Small intestine (tissue), 16 donors: ENCODE measurements around the gene SERPINA1. TPM values are rescaled to one million over a fixed set of nuclear protein-coding genes. Genes with fewer than 3 reads are reported as not detected.
A peak's percentile ranks its signal among the peaks of the same experiment; 100 is the strongest.

Source experiments
- DNase-seq, 2 donors: peaks; one replicate each; pipeline versions ENCODE4 v3.0.0 to v3.0.0-alpha.2; 2013
- FAIRE-seq: peaks from 2 replicates; lab custom pipeline; 2012; peaks lifted over from hg19 to GRCh38; lab: Jason Lieb, UNC
- H3K27ac ChIP-seq, 3 donors: one replicate each; pipeline ENCODE4 v1.5.1; 2013; ENCODE audit warnings: low read length in 2 of 3, mild to moderate bottlenecking in 2 of 3, control low read depth in 1 of 3, inconsistent platforms in 1 of 3, low read depth in 1 of 3, moderate library complexity in 1 of 3
- H3K27me3 ChIP-seq, 3 donors: one replicate each; pipeline ENCODE4 v1.6.1; 2013; ENCODE audit warnings: low read length in 3 of 3, inconsistent platforms in 1 of 3; ENCODE audit not compliant: control insufficient read depth in 3 of 3, insufficient read depth in 3 of 3
- H3K36me3 ChIP-seq, 3 donors: one replicate each; pipeline ENCODE4 v1.6.1; 2013; ENCODE audit warnings: low read length in 3 of 3, inconsistent platforms in 1 of 3, low read depth in 1 of 3, mild to moderate bottlenecking in 1 of 3, moderate library complexity in 1 of 3; ENCODE audit not compliant: control insufficient read depth in 3 of 3, insufficient read depth in 2 of 3
- H3K4me1 ChIP-seq, 3 donors: one replicate each; pipeline ENCODE4 v1.6.1; 2013; ENCODE audit warnings: low read length in 2 of 3, inconsistent platforms in 1 of 3, low read depth in 1 of 3, mild to moderate bottlenecking in 1 of 3, moderate library complexity in 1 of 3; ENCODE audit not compliant: control insufficient read depth in 3 of 3, insufficient read depth in 2 of 3
- H3K4me3 ChIP-seq, 3 donors: one replicate each; pipeline ENCODE4 v1.5.1; 2013; ENCODE audit warnings: low read length in 3 of 3, control low read depth in 1 of 3, inconsistent platforms in 1 of 3, low read depth in 1 of 3, mild to moderate bottlenecking in 1 of 3, moderate library complexity in 1 of 3
- H3K9me3 ChIP-seq, 2 donors: one replicate each; pipeline ENCODE4 v1.6.1; 2013; ENCODE audit warnings: low read depth in 1 of 2, low read length in 1 of 2; ENCODE audit not compliant: control insufficient read depth in 2 of 2, insufficient read depth in 1 of 2
- WGBS, 3 donors: extraction: QIAGEN DNeasy Blood & Tissue Kit; methylation state at CpG; one replicate each; pipeline ENCODE4 v1.1.7; 2013; 5-methylcytosine and 5-hydroxymethylcytosine counted together
- long read RNA-seq, 10 donors: transcript quantifications; one replicate each; lab custom pipeline, GENCODE V29; 2026
- polyA plus RNA-seq, 4 donors: library from polyadenylated mRNA; stranded (reverse) in 3 of 4; unstranded in 1 of 4; fragments of 200-250 nt in 3 of 4; fragments of 120-200 nt in 1 of 4; gene quantifications; one replicate each; pipeline versions ENCODE4 v1.2.1 to v1.2.3, GENCODE V29; 2013
- donor health status: healthy with polysubstance abuse.
- donor health status: control.
- donor health status: control.
- donor health status: Bipolar disorder and iron deficiency.
- donor health status: healthy.

SERPINA1 gene
- 1,000 to 10,000 TPM in 1 of 4 donors, 100 to 1,000 TPM in 3; 204 to 3,497 (median 330) TPM for polyA plus RNA-seq
- long read RNA-seq, donor 1 = 0 reads
- long read RNA-seq, donor 2, transcript SERPINA1-202 (5 exons, 1,622 nt) = major isoform, 304 of 555 reads
- long read RNA-seq, donor 2, partial matches to known transcripts = 240 of 555 reads
- long read RNA-seq, donor 2, other reads (novel, unspliced or antisense) = 8 of 555 reads
- long read RNA-seq, donor 3, transcript SERPINA1-204 (4 exons, 1,450 nt) = minor isoform, 8 of 955 reads
- long read RNA-seq, donor 3, transcript SERPINA1-202 (5 exons, 1,622 nt) = major isoform, 274 of 955 reads
- long read RNA-seq, donor 3, partial matches to known transcripts = 671 of 955 reads
- long read RNA-seq, donor 3, other reads (novel, unspliced or antisense) = 0 of 955 reads
- long read RNA-seq, donor 4, partial matches to known transcripts = 0 of 3 reads
- long read RNA-seq, donor 4, other reads (novel, unspliced or antisense) = 0 of 3 reads
- long read RNA-seq, donor 5, transcript SERPINA1-202 (5 exons, 1,622 nt) = major isoform, 102 of 776 reads
- long read RNA-seq, donor 5, partial matches to known transcripts = 670 of 776 reads
- long read RNA-seq, donor 5, other reads (novel, unspliced or antisense) = 0 of 776 reads
- long read RNA-seq, donor 6, transcript SERPINA1-204 (4 exons, 1,450 nt) = minor isoform, 8 of 1,503 reads
- long read RNA-seq, donor 6, transcript SERPINA1-202 (5 exons, 1,622 nt) = major isoform, 871 of 1,503 reads
- long read RNA-seq, donor 6, partial matches to known transcripts = 597 of 1,503 reads
- long read RNA-seq, donor 6, other reads (novel, unspliced or antisense) = 25 of 1,503 reads
- long read RNA-seq, donor 7 = 0 reads
- long read RNA-seq, donor 8 = 0 reads
- long read RNA-seq, donor 9, transcript SERPINA1-204 (4 exons, 1,450 nt) = minor isoform, 5 of 386 reads
- long read RNA-seq, donor 9, transcript SERPINA1-202 (5 exons, 1,622 nt) = major isoform, 135 of 386 reads
- long read RNA-seq, donor 9, partial matches to known transcripts = 245 of 386 reads
- long read RNA-seq, donor 9, other reads (novel, unspliced or antisense) = 0 of 386 reads
- long read RNA-seq, donor 10, transcript SERPINA1-202 (5 exons, 1,622 nt) = major isoform, 205 of 568 reads
- long read RNA-seq, donor 10, partial matches to known transcripts = 351 of 568 reads
- long read RNA-seq, donor 10, other reads (novel, unspliced or antisense) = 5 of 568 reads

DNA sequence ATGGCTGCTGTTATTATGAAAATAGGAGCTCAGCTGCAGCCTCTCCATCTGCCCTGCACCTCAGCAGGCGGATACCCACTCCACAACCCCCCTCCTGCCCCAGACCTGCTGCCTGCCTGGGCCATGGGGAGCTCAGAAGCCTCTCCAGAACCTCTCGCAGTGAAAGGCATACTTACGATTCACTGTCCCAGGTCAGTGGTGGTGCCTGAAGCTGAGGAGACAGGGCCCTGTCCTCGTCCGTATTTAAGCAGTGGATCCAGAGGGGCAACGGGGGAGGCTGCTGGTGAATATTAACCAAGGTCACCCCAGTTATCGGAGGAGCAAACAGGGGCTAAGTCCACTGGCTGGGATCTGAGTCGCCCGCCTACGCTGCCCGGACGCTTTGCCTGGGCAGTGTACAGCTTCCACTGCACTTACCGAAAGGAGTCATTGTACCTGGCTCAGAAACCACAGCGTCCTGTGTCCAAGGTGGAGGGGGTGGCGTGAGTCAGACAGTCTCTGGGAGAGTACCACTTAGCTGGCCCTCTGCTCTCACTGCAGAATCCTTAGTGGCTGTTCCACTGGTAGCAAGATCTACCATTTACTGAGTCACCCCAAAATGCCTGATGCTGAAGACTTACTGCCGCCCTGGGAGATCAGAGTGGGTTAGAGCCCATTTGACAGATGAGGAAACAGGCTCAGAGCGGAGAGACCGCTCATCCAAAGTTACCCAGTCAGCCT, at the start of gene SERPINA1:
Gene SERPINA1 (minus strand): TSS at position 219 of the 720 bp plus-strand sequence. CDS start 5,365 bp downstream, outside the sequence.
- DNase-seq = peak; percentile 76 to 86
- peaks cover 0 to 13% (median 0%) of the 10 kb centered on the region in 3 donors for H3K36me3 ChIP-seq
- 36 to 68% (median 43%) methylated on average over 18 of the region's 18 CpGs for WGBS, 3 donors
- no peaks in the 10 kb centered on the region for H3K9me3 ChIP-seq
- no peak for FAIRE-seq
- no peaks in the 10 kb centered on the region for H3K27me3 ChIP-seq
- peak within 1 kb of the TSS; percentile 61 to 88 (median 84) for H3K27ac ChIP-seq
- H3K4me3 ChIP-seq = peak within 1 kb of the TSS in 2 of 3 donors; percentile 43 to 68
- peaks cover 0 to 47% (median 5%) of the 10 kb centered on the region in 3 donors for H3K4me1 ChIP-seq

DNA sequence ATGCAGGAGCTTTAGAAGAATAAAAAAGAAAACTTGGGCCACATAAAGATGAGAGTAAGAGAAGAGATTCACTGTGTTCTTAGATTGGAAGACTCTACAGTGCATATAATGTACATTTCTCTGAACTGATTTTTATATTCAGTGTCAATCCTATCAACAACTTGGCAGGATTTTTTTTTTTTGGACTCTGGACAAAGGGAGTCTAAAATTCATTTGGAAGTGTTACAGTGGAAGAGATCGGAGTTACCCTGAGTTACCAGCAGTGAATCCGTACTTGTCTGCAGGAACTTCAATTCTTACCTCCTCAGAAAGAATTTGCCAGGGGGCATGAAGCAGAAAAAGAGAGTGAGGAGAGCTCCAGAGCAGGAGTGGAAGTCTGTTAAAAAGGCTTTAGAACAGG, 40.2 kb upstream of the SERPINA1 start:
- FAIRE-seq (no peak), DNase-seq (no peak)
- H3K4me3 ChIP-seq = no peak overlapping the region
- no peak overlapping the region for H3K27ac ChIP-seq
- H3K4me1 ChIP-seq = no peaks in the 10 kb centered on the region
- 20 to 59% (median 33%) methylated on average over 2 of the region's 2 CpGs for WGBS, 3 donors
- H3K9me3 ChIP-seq = no peaks in the 10 kb centered on the region
- H3K27me3 ChIP-seq = no peaks in the 10 kb centered on the region
- H3K36me3 ChIP-seq = no peaks in the 10 kb centered on the region

- DNase-seq (no peak), FAIRE-seq (no peak)
- no peaks in the 10 kb centered on the region for H3K27me3 ChIP-seq
- WGBS, 3 donors = 74 to 78% (median 77%) methylated on average over 9 of the region's 9 CpGs
- H3K27ac ChIP-seq = no peak overlapping the region
- no peaks in the 10 kb centered on the region for H3K4me1 ChIP-seq
- no peak overlapping the region for H3K4me3 ChIP-seq
- no peaks in the 10 kb centered on the region for H3K36me3 ChIP-seq
- H3K9me3 ChIP-seq = no peaks in the 10 kb centered on the region
Observed at GRCh38 chr14:94427016-94427613, 38.7 kb upstream of the SERPINA1 start.

- Histone ChIP-seq H3K27ac (no peak overlapping the region), H3K4me3 (no peak overlapping the region), H3K27me3 (no peaks in the 10 kb centered on the region), H3K36me3 (no peaks in the 10 kb centered on the region), H3K4me1 (no peaks in the 10 kb centered on the region), H3K9me3 (no peaks in the 10 kb centered on the region)
- 33 to 71% (median 34%) methylated on average over 4 of the region's 4 CpGs for WGBS, 3 donors
- DNase-seq = no peak
- no peak for FAIRE-seq
Observed at GRCh38 chr14:94426526-94426925, 38.1 kb upstream of the SERPINA1 start.

DNA sequence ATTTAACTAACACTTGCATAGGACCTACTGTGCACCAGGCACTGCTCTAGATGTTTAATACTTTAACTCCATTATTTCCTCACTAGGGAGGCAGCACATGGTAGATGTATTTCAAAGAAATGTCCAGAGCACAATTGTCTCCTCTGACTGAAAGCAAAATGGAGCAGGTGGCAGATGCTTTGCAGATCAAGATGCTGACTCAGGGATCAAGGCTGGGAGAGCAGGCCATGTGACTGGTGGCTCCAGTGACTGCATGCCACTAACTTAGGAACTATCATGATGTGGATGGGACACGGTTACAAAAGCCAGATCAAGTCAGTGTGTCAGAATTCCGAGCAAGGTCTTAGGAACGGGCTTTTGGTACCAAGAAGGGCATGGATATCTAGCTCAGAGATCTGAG, 36.0 kb upstream of the SERPINA1 start:
- no peak overlapping the region for H3K27ac ChIP-seq
- no peaks in the 10 kb centered on the region for H3K36me3 ChIP-seq
- no peaks in the 10 kb centered on the region for H3K27me3 ChIP-seq
- FAIRE-seq = no peak
- no peaks in the 10 kb centered on the region for H3K4me1 ChIP-seq
- peaks cover 0 to 2% of the 10 kb centered on the region in 2 donors for H3K9me3 ChIP-seq
- DNase-seq = no peak
- no peak overlapping the region for H3K4me3 ChIP-seq
- WGBS, 3 donors = 57 to 78% (median 75%) methylated on average over 3 of the region's 3 CpGs

DNA sequence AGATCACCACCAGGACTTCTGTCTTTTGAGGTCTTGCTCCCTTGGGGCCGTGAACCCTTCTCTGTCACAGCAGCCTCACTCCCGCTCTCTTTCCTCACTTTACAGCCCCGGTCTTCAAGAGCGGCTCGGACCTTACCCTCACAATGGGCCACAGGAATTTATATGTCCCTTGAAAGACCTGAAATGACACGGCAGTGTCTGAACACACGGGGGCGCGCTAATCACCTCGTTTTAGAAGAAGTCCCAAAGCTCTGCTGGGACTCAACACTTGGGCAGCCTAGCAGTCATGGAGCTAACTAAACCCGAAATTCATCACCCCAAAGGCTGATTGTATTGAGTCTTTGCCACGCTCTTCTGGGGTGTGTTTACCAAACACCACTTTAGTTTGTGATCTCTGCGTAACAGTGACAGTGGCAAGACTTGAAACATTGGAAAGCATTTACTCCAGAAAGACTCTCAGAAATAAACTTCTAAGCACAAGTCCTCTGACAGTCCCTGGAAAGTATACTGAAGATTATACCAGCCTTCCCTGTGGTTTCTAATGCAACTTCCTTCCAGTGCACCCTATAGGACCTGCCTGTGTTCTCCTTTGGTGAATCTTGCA, 35.2 kb upstream of the SERPINA1 start:
- no peak for FAIRE-seq

DNA sequence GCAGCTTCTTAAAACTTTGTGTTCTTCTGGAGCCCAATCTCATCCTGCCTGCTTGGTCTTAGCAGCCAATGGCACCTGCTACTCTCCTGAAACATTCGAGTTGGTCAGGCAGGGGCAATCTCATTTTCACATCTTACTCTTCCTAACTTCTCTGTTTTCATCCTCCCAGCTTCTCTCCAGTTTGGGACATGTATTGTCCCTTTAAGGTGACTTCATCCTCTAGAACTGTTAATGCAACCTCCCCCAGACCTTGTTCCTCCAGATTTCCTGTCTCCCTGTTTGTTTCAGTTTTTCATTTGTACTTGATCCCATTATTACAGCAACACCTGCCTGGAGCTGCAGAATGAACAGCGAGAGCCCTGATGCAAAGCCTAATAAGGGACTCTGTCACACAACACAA, 32.9 kb upstream of the SERPINA1 start:
- Histone ChIP-seq H3K4me1 (no peaks in the 10 kb centered on the region), H3K36me3 (no peaks in the 10 kb centered on the region), H3K9me3 (peaks cover 0 to 7% of the 10 kb centered on the region in 2 donors), H3K4me3 (no peak overlapping the region), H3K27ac (no peak overlapping the region), H3K27me3 (no peaks in the 10 kb centered on the region)
- FAIRE-seq (no peak), DNase-seq (no peak)
- 54 to 68% (median 67%) methylated on average over 2 of the region's 2 CpGs for WGBS, 3 donors

More for the DNA sequence above, 35.2 kb upstream of the SERPINA1 start:
- Histone ChIP-seq H3K4me1 (no peaks in the 10 kb centered on the region), H3K9me3 (peaks cover 0 to 7% of the 10 kb centered on the region in 2 donors), H3K27me3 (no peaks in the 10 kb centered on the region), H3K4me3 (no peak overlapping the region), H3K36me3 (no peaks in the 10 kb centered on the region), H3K27ac (no peak overlapping the region)
- DNase-seq = peak; percentile 77 to 90
- 10 to 12% (median 10%) methylated on average over 13 of the region's 13 CpGs for WGBS, 3 donors
